NB4 (cell line): Measurements from ENCODE around the gene NTN1.

Source experiments
- CTCF ChIP-seq: IDR thresholded peaks from one replicate; pipeline ENCODE4 v1.5.1; 2012; ENCODE audit warnings: low read depth, low read length
- POLR2A ChIP-seq: IDR thresholded peaks from 2 replicates; pipeline ENCODE4 v1.6.1; 2011; ENCODE audit warnings: mild to moderate bottlenecking; ENCODE audit not compliant: insufficient read length; ENCODE audit errors: extremely low read depth

- no peak for TF ChIP-seq CTCF
- no peak for TF ChIP-seq POLR2A
These were observed 183.5 kb downstream of the NTN1 start for GRCh38 chr17:9204637-9205329.
